Ramos (cell line): ENCODE data around the gene DPY19L2.
"Not testable (repeated sequence)": the region's sequence is repeated elsewhere in the genome, so short reads cannot be mapped to it uniquely, and the experiment has no call there.

Experiments
- in situ Hi-C: fragments of 300-500 bp; cut with MboI; formaldehyde crosslinking; loops from one replicate; pipeline ENCODE4 v1.14.3; 2022; ENCODE audit warnings: low sequenced_read_pairs; ENCODE audit not compliant: unreplicated experiment

The DPY19L2 gene

DNA sequence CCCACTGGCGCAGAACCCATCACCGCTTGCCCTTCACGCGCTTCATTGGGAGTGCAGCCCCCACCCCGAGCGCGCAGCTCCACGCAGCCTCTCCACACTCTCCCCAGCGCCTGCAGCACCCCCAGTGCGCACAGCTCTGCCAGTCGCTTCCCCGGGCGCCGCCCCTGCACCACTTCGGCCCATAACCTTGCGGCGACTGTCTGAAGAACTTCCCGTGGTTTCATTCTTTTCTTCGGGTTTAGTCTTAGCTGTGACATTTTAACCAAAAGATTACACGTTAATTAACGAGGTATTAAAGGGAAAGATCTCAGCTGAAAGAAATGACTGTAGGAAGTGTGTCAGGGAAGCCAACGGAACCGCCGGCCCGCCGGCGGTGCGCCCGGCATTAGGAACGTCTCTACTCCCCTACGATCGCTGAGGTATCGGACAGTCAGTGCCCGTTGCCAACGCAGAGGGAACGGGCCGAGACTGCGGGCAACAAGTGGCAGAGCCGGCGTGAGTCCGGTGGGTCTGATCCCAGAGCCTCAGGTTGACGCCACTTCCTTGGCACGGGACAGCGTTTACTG is 590 bp upstream of the DPY19L2 start:
- in situ Hi-C loops = not testable (repeated sequence)

DNA sequence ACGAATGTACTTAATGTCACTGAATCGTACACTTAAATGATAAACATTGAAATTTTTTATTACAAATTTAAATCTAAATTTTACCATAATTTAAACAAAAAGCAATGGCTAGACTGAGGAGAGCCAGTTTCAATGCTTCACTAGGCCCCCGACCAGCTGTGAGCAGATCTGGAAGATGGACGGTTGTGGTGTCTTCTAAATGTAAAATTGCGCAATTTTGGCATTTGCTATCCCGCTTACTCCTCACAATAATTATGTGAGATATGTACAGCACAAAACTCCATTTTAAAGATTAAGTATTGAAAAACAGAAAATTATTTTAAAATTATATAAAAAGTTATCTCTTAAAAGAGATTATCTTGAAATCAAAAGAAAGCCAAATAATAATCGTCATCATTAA is 5.3 kb downstream of the DPY19L2 start:
- in situ Hi-C loops = not testable (repeated sequence)

DNA sequence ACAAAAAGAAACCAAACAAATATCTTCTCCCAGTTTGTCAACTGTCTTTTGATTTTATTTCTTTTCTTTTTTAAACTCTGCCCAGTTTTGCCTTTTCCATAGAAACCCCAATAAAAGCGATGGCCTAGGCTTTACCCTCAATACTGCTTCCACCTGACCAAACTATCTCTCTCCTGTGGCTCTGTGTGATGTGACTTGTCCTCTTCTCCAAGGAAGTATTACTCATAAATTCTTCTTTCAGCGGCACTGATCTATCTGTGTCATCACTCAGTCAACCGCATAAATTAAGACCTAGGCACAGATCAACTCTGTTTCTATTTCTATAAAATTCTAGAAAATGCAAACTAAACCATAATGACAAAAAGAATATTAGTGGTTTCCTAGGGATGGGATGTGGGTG is 9.8 kb downstream of the DPY19L2 start:
- in situ Hi-C loops = not testable (repeated sequence)

DNA sequence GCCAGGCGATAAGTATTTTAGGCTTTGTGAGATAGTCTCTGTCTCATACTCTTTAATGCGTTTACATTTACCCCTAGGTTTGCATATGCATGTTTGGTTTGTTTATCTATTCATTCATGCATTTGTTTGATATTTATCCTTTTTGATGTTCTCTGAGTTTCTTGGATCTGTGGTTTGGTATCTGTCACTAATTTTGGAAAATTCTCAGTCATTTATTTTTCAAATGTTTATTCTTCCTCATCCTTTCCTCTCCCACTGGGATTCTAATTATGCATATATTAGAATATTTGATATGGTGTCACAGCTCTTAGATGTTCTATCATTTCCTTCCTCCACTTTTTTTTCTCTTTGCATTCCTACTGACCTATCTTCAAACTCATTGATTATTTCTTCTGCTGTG is 11.9 kb downstream of the DPY19L2 start:
- in situ Hi-C loops = not testable (repeated sequence)

DNA sequence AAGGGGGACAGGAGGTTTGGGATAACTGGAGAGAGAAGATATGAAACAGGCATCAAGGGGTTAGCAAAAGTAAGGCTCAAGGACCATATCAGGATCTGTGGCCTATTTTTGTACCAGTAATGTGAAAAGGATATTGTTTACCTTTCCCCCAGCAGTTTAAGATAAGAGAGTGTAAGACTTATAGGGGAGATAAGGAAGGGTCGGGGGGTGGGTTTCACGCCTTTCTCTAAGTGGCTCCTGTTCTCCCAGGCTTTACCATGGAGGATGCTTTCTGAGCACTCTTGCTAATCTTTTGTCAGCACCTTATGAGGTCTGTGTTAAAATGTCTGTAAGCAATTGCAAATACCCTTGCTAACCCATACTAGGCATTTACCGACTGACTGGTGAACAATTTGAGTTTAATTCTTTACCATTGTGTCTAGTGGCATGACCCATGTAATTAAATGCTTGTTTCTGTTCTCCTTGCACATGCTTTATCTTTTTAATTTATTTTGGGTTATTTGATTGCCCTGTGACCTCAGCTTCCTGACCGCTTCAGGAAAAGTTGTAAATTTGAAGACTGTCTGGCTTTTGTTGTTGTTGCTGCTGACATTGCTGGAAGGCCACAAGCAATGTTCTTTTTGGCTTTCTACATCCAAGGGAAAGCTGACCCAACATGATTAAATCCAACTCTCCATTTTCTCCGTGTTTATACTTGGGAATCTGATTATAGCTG is 12.6 kb downstream of the DPY19L2 start:
- in situ Hi-C loops = not testable (repeated sequence)

DNA sequence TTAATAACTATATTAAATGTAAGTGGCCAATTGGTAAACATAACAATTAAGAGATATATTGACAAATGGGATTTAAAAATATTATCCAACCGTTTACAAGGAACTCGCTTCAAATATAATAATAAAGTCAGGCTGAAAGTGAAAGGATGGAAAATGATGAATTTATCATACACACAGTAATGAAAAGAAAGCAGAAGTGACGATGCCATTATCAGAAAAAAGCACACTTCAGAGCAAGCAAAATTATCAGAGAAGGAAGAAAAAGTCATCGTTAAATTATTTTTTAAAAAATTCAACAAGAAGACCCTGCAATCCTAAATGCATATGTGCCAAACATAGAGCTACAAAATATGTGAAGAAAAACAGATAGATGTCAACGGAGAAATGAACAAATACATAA is 13.8 kb downstream of the DPY19L2 start:
- in situ Hi-C loops = not testable (repeated sequence)

DNA sequence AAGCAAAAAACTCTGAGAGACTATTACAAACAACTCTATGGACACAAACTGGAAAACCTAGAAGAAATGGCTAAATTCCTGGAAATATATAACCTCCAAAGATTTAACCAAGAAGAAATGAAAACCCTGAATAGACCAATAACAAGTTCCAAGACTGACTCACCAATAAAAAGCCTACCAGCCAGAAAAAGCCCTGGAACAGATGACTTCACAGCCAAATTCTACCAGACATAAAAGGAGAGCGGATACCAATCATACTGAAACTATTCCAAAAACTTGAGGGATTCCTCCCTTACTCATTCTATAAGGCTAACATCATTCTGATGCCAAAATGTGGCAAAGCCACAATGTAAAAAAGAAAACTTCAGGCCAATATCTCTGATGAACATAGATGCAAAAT is 18.8 kb downstream of the DPY19L2 start:
- in situ Hi-C loops = not testable (repeated sequence)

DNA sequence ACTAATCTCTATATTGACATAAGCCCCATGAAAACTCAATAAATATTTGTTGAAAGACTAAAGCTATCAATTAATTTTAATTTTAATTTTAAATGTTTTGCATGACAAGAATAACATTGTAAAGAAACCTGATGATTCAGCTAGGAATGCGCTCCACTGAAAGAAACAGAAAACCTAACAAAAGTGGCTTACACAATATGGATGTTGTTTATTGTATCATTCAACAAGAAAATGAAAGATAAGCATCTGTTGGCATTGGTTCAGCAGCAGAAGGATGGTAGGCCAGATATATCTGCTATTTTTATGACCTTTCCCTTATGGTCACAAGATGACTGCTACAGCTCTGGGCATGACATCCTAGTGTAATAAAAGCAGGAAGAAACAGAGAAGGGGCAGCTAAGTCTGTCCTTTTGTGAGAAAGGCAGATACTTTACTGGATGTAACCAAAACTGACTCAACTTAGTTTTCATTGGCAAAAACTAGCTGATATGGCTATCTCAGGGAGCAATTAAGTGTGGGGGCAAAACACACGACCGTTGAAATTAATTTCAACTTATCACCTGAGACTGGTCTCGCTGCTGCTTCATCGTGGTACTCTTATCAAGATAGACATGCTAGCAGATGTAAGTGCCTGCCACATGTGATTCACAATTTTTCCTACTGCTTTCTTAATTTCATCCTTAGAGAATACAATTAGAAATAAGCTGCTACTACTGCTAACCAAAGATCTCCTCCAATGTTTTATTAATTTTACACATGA is 24.7 kb downstream of the DPY19L2 start:
- in situ Hi-C loops = not testable (repeated sequence)

DNA sequence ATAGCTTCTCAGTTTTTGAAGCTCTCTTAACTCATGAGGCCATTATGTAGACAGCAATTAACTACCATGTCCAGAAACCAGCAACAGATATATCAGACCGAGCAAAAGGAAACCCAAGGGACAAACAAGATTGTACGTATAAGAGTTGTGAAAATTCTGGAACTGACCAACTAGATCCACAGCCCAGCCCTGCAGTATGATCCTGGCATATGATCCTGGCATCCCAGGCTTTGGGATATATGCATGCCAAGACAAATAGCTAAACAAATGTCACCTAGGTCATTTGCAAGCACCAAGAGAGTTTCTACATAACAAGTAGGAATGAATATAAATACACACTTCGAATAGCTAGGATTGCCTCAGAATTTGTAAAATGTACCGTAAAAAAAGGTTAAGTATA is 44.0 kb downstream of the DPY19L2 start:
- in situ Hi-C loops = not testable (repeated sequence)

DNA sequence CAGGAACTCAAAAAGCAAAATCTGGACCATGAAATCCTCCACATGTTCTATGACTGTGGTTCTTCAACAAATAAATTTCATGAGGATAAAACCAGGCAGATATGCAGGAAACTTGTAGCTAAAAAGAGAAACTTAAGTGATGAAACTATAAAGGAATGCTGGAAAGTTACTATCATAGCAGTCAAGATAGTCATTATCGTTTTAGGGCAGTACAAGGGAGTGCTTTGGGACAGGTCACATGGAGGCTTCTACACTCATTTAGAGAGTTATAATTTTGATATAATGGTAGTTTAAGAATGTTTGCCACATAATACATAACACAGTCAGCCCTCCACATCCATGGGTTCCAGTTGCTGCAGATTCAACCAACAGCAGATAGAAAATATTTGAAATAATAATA is 52.7 kb downstream of the DPY19L2 start:
- in situ Hi-C loops = not testable (repeated sequence)

DNA sequence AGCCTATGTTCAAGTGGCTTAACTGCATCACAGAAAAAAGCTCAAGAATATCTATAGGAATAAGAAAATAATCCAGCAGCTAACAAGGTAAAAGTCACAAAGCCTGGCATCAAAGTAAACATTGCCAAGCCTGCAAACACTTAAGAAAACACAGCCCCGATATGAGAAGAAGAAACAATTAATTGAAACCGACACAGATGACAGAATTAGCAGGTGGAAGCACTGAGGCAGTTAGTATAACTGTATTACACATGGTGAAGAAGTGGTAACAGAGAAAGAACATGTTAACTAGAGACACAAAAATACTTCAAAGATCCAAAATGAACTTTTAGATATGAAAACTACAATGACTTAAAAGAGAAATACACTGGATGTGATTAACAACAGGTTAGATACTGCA is 57.0 kb downstream of the DPY19L2 start:
- in situ Hi-C loops = not testable (repeated sequence)

DNA sequence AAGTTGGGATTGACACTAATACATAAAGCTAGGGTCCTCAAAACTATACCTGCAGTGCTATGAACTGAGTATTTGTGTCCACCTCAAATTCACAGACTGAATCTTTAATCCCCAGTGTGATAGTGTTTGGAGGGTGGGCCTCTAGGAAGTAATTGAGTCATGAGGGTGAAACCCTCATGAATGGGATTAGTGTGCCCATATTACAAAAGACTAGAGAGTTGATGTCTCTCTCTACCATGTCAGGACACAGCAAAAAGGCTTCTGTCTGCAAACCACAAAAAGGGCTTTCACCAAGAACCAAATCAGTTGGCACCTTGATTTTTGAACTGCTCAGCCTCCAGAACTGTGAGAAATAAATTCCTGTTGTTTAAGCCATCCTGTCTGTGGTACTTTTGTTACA is 59.0 kb downstream of the DPY19L2 start:
- in situ Hi-C loops = not testable (repeated sequence)

DNA sequence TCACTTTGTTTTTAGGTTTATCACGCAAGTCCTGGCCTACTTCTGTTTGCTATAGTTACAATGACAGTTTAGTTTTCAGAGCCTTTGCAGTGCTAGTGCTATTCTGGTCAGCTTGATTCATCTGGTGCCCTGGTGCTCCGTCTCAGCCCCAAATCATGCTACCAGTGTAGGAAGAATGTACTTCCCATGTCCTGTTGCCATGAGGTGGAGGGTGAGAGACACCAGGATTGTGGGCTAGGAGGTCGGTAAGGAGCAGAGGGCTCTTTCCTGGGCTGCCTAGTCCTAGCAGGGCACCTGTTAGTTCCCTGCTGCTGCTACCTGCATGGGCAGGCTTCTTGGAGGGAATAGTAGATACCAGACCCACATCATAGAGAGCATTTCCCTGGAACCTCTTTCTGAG is 63.3 kb downstream of the DPY19L2 start:
- in situ Hi-C loops = not testable (repeated sequence)

DNA sequence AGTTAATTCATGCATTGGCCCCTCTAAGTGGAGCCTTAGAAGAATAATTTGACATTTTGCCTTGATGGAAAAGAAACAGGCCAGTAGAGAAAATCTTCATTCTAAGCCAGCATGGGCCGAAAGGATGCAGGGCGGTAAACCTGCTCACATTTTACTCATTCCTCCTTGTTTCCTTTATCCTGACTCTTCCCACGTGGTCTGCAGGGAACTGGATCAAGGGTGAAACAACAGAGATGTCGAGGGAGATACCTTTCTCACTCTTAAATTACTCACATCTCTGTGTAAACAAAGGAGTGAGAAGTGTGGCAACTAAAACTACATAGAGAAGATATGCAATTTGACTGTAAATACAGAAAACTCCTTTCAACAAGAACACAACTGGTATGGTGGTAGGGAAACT is 73.5 kb downstream of the DPY19L2 start:
- in situ Hi-C loops = not testable (repeated sequence)

DNA sequence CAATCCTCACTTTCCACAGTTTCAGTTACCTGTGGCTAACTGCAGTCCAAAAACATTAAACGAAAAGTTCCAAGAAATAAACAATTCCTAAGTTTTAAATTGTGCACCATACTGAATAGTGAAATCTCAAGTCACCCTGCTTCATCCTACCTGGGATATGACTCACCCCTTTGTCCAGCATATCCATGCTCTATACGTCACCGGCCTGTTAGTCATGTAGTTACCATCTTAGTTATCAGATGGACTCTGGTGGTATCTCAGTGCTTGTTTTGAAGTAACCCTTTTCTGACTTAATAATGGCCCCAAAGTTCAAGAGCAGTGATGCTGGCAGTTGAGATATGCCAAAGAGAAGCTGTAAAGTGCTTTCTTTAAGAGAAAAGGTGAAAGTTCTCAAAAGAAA is 83.9 kb downstream of the DPY19L2 start:
- in situ Hi-C loops = not testable (repeated sequence)

DNA sequence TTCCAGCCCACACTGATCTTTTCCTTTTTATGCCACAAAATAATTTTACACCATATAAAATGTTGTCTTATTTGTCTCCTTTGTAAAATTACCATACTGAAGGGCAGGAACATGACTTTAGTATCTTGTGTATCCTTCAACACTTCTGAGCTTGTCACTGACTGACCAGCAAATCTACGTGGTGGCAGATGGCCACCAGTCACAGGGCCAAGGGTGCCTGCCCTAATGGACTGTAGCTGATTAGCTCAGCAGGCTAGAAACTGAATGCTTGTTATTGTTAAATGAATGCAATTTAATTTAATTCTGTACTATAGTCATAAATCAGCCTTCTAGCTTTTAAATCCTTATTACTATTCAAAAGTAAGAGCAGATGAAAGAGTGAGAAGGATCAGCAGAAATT is 85.0 kb downstream of the DPY19L2 start:
- in situ Hi-C loops = not testable (repeated sequence)

DNA sequence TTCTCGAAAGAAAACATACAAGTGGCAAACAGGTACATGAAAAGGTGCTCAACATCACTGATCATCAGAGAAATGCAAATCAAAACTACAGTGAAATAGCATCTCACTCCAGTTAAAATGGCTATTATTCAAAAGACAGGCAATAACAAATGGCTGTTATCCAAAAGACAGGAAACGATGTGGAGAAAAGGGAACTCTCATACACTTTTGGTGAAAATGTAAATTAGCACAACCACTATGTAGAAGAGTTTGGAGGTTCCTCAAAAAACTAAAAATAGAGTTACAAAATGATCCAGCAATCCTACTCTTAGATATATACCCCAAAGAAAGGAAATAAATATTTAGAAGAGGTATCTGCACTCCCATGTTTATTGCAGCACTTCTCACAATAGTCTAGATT is 90.7 kb downstream of the DPY19L2 start:
- in situ Hi-C loops = not testable (repeated sequence)

DNA sequence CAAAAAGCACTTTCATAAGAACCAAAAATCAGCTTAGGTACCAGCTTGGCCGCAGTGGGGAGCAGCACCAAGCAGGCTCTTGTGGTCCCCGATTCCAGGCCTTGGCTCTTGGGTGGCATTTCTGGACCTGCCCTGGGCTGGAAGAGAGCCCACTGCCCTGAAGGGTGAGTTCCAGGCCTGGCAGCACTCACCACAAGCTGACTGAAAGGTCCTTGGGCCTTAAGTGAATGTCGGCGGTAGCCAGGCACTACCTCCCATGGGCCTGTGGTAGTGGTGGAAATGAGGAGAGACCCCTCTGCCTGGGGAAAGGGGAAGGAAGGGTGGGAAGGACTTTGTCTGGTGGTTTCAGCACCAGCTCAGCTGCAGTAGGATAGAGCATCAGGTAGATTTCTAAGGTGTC is 96.3 kb downstream of the DPY19L2 start:
- in situ Hi-C loops = not testable (repeated sequence)

DNA sequence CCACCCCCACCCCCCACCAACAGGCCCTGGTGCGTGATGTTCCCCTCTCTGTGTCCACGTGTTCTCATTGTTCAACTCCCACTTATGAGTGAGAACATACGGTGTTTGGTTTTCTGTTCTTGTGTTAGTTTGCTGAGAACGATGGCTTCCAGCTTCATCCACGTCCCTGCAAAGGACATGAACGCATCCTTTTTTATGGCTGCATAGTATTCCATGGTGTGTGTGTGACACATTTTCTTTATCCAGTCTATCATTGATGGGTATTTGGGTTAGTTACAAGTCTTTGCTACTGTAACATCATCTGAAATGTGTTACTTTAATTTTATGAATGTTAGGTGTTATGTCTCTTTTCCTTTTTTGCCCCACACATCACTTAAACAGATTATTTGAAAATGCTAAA is 109.8 kb downstream of the DPY19L2 start:
- in situ Hi-C loops = not testable (repeated sequence)

DNA sequence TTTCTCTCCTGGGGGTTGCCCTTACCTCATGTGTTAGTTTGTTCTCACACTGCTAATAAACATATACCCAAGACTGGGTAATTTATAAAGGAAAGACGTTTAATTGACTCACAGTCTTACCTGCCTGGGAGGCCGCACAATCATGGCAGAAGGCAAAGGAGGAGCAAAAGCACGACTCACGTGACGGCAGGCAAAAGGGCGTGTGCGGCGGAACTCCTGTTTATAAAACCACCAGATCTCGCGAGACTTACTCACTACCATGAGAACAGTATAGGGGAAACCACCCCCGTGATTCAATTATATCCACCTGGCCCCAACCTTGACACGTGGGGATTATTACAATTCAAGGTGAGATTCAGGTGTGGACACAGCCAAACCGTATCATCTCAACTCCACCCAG is 116.9 kb downstream of the DPY19L2 start:
- in situ Hi-C loops = not testable (repeated sequence)

DNA sequence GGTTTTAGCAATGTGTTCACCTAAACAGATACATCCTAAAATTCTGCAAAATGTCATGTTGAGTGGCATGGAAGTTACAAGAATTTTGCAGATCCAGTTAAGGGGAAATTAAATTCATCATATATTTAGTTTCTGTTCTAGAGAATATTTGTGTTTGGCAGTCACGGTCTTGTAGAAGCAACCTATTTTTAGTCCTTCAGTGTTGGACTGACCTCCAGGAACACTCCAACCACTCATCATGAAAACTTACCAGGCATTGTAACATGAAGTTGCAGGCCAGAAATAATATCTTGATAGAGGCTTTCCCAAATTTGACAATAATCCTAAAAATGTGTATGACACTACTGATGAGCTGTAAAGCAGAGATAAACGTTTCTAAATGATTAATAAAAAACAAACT is 119.3 kb downstream of the DPY19L2 start:
- in situ Hi-C loops = not testable (repeated sequence)
